GM19452 (cell line): ENCODE measurements around the gene CCL23.
"Not testable (repeated sequence)": the region's sequence is repeated elsewhere in the genome, so short reads cannot be mapped to it uniquely, and the experiment has no call there.

Source experiments
- ATAC-seq: cut with Tn5 transposase; IDR thresholded peaks from one replicate; pipeline ENCODE4 v1.9.1; 2021; ENCODE audit not compliant: unreplicated experiment

Gene CCL23

GRCh38 chr17:36004594-36005108, 13.1 kb downstream of the CCL23 start:
- ATAC-seq: no peak

GRCh38 chr17:36002631-36003030, 15.1 kb downstream of the CCL23 start:
- ATAC-seq: no peak

GRCh38 chr17:36001862-36002603, 15.7 kb downstream of the CCL23 start:
- ATAC-seq: no peak

GRCh38 chr17:36001110-36001771, 16.5 kb downstream of the CCL23 start, which contains the start of gene CCL15:
Gene CCL15 (minus strand): TSS chr17:36001553. CDS start chr17:36001492, 61 bp downstream.
- no peak for ATAC-seq

- no peak for ATAC-seq
Observed at GRCh38 chr17:36000732-36001109, 17.1 kb downstream of the CCL23 start.

GRCh38 chr17:35998756-35999155, 19.0 kb downstream of the CCL23 start:
- no peak for ATAC-seq

GRCh38 chr17:35998018-35998545, 19.7 kb downstream of the CCL23 start:
- ATAC-seq: no peak

GRCh38 chr17:35995346-35995745, 22.4 kb downstream of the CCL23 start:
- not testable (repeated sequence) for ATAC-seq

GRCh38 chr17:35991075-35991474, 26.7 kb downstream of the CCL23 start:
- no peak for ATAC-seq

GRCh38 chr17:35988164-35988563, 29.6 kb downstream of the CCL23 start:
- no peak for ATAC-seq

- ATAC-seq: no peak
Observed at GRCh38 chr17:35986643-35987042, 31.1 kb downstream of the CCL23 start, which contains the start of gene CCL14. Gene CCL14 (minus strand): TSS chr17:35986729. CDS start chr17:35986649, 80 bp downstream.

GRCh38 chr17:35984140-35984539, 33.6 kb downstream of the CCL23 start:
- no peak for ATAC-seq

GRCh38 chr17:35982409-35983191, 35.2 kb downstream of the CCL23 start:
- no peak for ATAC-seq

GRCh38 chr17:35981908-35982330, 35.9 kb downstream of the CCL23 start:
- no peak for ATAC-seq

- ATAC-seq: no peak
Observed at GRCh38 chr17:35981246-35981645, 36.5 kb downstream of the CCL23 start, which contains the start of gene CCL16. Gene CCL16 (minus strand): TSS chr17:35981497. CDS start chr17:35981420, 77 bp downstream.

GRCh38 chr17:35978346-35978745, 39.4 kb downstream of the CCL23 start:
- no peak for ATAC-seq

- ATAC-seq: no peak
Observed at GRCh38 chr17:35977509-35977908, 40.3 kb downstream of the CCL23 start.

GRCh38 chr17:35973333-35974260, 44.2 kb downstream of the CCL23 start:
- ATAC-seq: no peak

GRCh38 chr17:35972945-35973332, 44.8 kb downstream of the CCL23 start:
- no peak for ATAC-seq

GRCh38 chr17:35972535-35972934, 45.2 kb downstream of the CCL23 start:
- no peak for ATAC-seq
